CD1c-positive myeloid dendritic cell (primary cell): ENCODE data around the gene AGPAT2.

ENCODE experiments used
- DNase-seq: peaks from one replicate; pipeline ENCODE4 v3.0.0-alpha.2; 2016; ENCODE audit errors: extremely low spot score

AGPAT2 gene

GRCh38 chr9:136700959-136701667 is 13.9 kb upstream of the AGPAT2 start:
- peak; percentile 82 for DNase-seq

- no peak for DNase-seq
These were observed 13.0 kb upstream of the AGPAT2 start for GRCh38 chr9:136700304-136700703.

GRCh38 chr9:136698635-136699246 is 11.5 kb upstream of the AGPAT2 start:
- DNase-seq, result no peak

GRCh38 chr9:136697821-136698526 is 10.7 kb upstream of the AGPAT2 start:
- DNase-seq, result peak; percentile 71

GRCh38 chr9:136697146-136697820 is 10.0 kb upstream of the AGPAT2 start:
- no peak for DNase-seq

- DNase-seq, result no peak
These were observed 9.2 kb upstream of the AGPAT2 start for GRCh38 chr9:136696502-136696901.

- DNase-seq, result no peak
These were observed 8.7 kb upstream of the AGPAT2 start for GRCh38 chr9:136695955-136696354.

GRCh38 chr9:136695435-136695895 is 8.2 kb upstream of the AGPAT2 start:
- no peak for DNase-seq

GRCh38 chr9:136694872-136695247 is 7.6 kb upstream of the AGPAT2 start:
- DNase-seq, result no peak

GRCh38 chr9:136694163-136694871 is 7.1 kb upstream of the AGPAT2 start:
- DNase-seq, result peak; percentile 70

- no peak for DNase-seq
These were observed 6.4 kb upstream of the AGPAT2 start for GRCh38 chr9:136693490-136694162.

GRCh38 chr9:136693135-136693489 is 5.9 kb upstream of the AGPAT2 start:
- no peak for DNase-seq

GRCh38 chr9:136692185-136693134 is 5.2 kb upstream of the AGPAT2 start:
- no peak for DNase-seq

GRCh38 chr9:136691316-136692184 is 4.3 kb upstream of the AGPAT2 start:
- no peak for DNase-seq

GRCh38 chr9:136690806-136691261 is 3.6 kb upstream of the AGPAT2 start:
- DNase-seq, result no peak

GRCh38 chr9:136690104-136690805 is 3.0 kb upstream of the AGPAT2 start:
- DNase-seq, result no peak

- DNase-seq, result no peak
These were observed 1.8 kb upstream of the AGPAT2 start for GRCh38 chr9:136689108-136689460.
